Activated B cell treated with CpG ODN at 0.5 μM for 24 hours (primary cell): ENCODE measurements around the gene COL1A1. TPM values are rescaled to one million over a fixed set of nuclear protein-coding genes. Genes with fewer than 3 reads are reported as not detected.

Experiments used
- ATAC-seq: fragments of 200-7000 bp; cut with Tn5 transposase; one replicate; pipeline ENCODE4 v1.10.0; 2021; ENCODE audit warnings: low read depth, mild to moderate bottlenecking, moderate library complexity
- CTCF ChIA-PET: fragments of 350-600 bp; sonication (Branson Sonifier 250); formaldehyde crosslinking; loops from one replicate; lab custom pipeline; 2021; ENCODE audit warnings: antibody characterized with exemption; lab: Charles Lee
- POLR2A ChIA-PET: fragments of 350-600 bp; sonication (Branson Sonifier 250); formaldehyde crosslinking; loops from one replicate; lab custom pipeline; 2021; ENCODE audit warnings: antibody characterized with exemption; lab: Charles Lee
- DNase-seq: peaks from one replicate; pipeline ENCODE4 v3.0.0; 2022
- H3K27ac Mint-ChIP-seq: one replicate; pipeline ENCODE4 v1.8.0; 2020; ENCODE audit warnings: mixed read lengths
- H3K27me3 Mint-ChIP-seq: one replicate; pipeline ENCODE4 v1.8.0; 2021; ENCODE audit warnings: mixed read lengths
- H3K36me3 Mint-ChIP-seq: one replicate; pipeline ENCODE4 v1.8.0; 2021; ENCODE audit warnings: low read depth, mixed read lengths
- H3K4me1 Mint-ChIP-seq: one replicate; pipeline ENCODE4 v1.8.0; 2021; ENCODE audit warnings: mixed read lengths
- H3K4me3 Mint-ChIP-seq: one replicate; pipeline ENCODE4 v1.8.0; 2020; ENCODE audit warnings: mild to moderate bottlenecking, mixed read lengths
- H3K9me3 Mint-ChIP-seq: one replicate; pipeline ENCODE4 v1.8.0; 2020; ENCODE audit warnings: mixed read lengths
- intact Hi-C: fragments of 100-400 bp; cut with micrococcal nuclease; formaldehyde crosslinking; loops from one replicate; pipeline ENCODE4 v1.15.1; 2024
- total RNA-seq: library from RNA; stranded (reverse); gene quantifications from 2 replicates; pipeline ENCODE4 v1.2.3, GENCODE V29; 2022
- TF ChIP-seq, protein P1 (sequence below): fragments of 200-600 bp; IDR thresholded peaks from one replicate; pipeline ENCODE4 v1.8.0; 2022; ENCODE audit warnings: antibody characterized with exemption, mild to moderate bottlenecking

COL1A1 gene
- total RNA-seq, 1 donor from 2014 or later, result 9.2 TPM

DNA sequence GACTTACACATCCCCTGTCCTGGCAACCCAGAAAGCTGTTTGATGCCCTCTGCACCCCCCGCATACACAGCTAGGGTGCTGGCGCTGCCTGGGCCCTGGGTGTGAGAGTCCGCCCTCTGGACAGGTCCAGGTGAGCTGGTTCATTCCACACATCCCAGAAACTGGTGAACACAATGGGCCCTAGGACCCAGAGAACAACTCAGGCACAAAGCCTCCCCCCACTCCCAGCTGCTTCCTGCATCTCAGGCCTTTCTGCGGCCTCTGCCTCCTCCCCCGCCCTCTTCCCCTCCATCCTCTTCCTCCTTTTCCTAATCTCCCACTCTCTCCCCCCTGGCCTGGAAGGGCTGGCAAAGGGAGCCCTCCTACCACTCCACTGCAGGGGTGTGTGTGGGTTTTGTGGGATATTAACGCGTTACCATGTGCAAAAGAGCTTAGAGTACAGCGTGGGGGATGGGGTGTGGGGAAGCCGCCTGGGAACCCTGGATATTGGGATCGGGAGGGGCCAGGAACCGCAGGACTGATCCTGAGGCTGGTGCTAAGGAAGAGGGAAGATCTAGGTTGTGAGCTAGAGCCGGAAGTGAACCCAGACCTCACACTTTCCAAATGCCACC, 49.4 kb downstream of the COL1A1 start:
- H3K27ac Mint-ChIP-seq, result peak overlapping the region; percentile 91
- H3K4me1 Mint-ChIP-seq, result peaks cover 27% of the 10 kb centered on the region
- ChIA-PET CTCF (interaction anchor here (0.6 to 7.2 kb wide), 10 partner anchors 9 to 302 kb away, joined by 3 to 64 read pairs (median 6); no protein-coding TSS in a partner anchor), POLR2A (interaction anchor here (0.5 to 7.1 kb wide), 13 partner anchors 9 to 58 kb away, joined by 3 to 82 read pairs (median 6); partner anchors contain the start of gene SAMD14)
- ATAC-seq (no peak), DNase-seq (peak; percentile 56)
- H3K4me3 Mint-ChIP-seq, result peak overlapping the region; percentile 93
- H3K27me3 Mint-ChIP-seq, result no peaks in the 10 kb centered on the region
- peaks cover 29% of the 10 kb centered on the region for H3K36me3 Mint-ChIP-seq
- H3K9me3 Mint-ChIP-seq, result no peaks in the 10 kb centered on the region
- TF ChIP-seq, protein P1, sequence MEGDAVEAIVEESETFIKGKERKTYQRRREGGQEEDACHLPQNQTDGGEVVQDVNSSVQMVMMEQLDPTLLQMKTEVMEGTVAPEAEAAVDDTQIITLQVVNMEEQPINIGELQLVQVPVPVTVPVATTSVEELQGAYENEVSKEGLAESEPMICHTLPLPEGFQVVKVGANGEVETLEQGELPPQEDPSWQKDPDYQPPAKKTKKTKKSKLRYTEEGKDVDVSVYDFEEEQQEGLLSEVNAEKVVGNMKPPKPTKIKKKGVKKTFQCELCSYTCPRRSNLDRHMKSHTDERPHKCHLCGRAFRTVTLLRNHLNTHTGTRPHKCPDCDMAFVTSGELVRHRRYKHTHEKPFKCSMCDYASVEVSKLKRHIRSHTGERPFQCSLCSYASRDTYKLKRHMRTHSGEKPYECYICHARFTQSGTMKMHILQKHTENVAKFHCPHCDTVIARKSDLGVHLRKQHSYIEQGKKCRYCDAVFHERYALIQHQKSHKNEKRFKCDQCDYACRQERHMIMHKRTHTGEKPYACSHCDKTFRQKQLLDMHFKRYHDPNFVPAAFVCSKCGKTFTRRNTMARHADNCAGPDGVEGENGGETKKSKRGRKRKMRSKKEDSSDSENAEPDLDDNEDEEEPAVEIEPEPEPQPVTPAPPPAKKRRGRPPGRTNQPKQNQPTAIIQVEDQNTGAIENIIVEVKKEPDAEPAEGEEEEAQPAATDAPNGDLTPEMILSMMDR, result no peak
- intact Hi-C loops, result loop anchor here (1.0 kb wide), 1 partner anchor 57 kb away; the partner anchor contains the start of gene PDK2

DNA sequence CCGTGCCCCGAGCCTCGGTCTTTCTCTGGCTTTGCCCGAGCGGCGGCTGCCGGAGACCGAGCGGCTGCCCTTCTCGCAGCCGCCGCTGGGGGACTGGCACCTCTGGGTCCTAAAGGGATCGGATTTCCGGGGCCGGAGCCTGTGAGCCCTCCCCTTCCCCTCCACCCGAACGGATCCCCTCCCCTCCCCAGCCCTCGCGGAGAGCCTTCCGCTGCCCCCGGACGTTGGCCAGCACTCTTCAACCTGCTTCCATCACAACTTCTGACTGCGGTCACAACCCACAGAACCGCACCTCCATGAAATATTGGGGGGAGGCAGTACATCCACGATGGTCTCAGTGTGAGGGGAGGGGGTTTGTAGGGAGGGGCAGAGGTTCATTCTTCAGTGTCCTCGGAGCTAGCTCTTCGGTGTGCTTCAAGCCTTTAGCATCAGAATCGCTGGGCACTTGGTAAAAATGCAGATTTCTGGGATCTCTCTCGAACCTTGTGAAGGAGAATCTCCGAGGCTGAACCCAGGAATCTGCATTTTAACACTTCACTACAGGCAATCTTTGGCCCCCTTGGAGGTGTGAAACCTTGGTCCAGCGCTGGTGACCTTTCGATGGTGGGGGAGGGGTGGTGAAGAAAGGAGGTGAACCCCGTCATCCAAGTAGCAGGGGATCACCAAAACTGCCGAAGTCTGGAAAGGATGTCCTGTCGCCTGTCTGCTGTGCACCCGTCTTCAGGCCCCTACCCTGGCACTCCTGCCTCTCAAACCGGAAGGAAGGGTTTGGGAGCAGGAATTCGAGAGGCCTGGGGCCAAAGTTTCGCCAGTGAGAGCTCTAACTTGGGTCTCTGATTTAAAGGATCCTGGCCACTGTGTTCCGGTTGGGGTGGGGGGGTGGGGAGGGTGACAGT, 50.1 kb downstream of the COL1A1 start:
- DNase-seq (peak; percentile 80), ATAC-seq (peak; percentile 40)
- no peaks in the 10 kb centered on the region for H3K27me3 Mint-ChIP-seq
- peak overlapping the region; percentile 91 for H3K27ac Mint-ChIP-seq
- TF ChIP-seq, protein P1, result no peak
- peak overlapping the region; percentile 93 for H3K4me3 Mint-ChIP-seq
- peaks cover 36% of the 10 kb centered on the region for H3K36me3 Mint-ChIP-seq
- intact Hi-C loops, result loop anchor here (1.0 kb wide), 1 partner anchor 56 kb away; the partner anchor contains the start of gene PDK2
- peaks cover 34% of the 10 kb centered on the region for H3K4me1 Mint-ChIP-seq
- ChIA-PET CTCF (interaction anchor here (0.6 to 7.2 kb wide), 9 partner anchors 10 to 301 kb away, joined by 3 to 64 read pairs (median 5); no protein-coding TSS in a partner anchor), POLR2A (interaction anchor here (0.6 to 7.1 kb wide), 18 partner anchors 8 to 716 kb away, joined by 3 to 82 read pairs (median 6); partner anchors contain the start of genes LUC7L3 and SAMD14)
- no peaks in the 10 kb centered on the region for H3K9me3 Mint-ChIP-seq

DNA sequence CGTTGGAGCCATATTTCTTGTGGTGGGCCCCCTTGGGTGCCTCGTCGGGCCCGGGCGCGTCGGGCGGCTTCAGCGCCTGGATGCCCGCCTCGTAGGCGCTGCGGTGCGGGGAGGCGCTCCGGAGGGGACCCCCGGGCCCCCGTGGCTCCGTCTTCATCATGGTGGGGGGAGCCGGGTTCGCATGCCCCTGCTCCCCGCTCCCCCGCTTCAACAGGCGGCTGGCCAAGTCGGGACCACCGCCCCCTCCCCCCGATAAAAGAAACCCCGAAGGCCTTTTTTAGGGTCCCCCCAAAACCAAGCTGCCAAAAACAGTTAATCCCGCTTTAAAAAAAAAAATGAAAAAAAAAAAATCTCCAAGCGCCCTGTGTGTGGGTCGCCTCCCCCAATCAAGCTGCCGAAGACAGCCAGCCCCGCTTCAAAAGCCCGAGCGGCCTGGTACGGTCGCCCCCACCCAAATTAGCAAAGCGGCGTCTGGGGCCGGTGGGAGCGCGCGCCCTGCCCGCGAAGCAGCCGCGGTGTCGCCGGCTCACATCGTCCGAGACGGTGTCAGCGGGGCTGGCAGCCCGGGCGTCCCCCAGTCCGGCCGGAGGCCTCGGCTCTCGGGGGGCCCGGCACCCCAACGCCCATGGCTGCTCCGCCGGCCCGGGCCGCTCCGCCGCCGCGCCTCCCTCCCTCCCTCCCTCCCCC, 50.9 kb downstream of the COL1A1 start, which contains the start of gene PPP1R9B:
TSS of gene PPP1R9B (minus strand) at position 324 of the 687 bp plus-strand sequence. CDS start at position 160, 164 bp downstream.
- intact Hi-C loops, result loop anchor here (1.0 kb wide), 1 partner anchor 55 kb away; the partner anchor contains the start of gene PDK2
- Mint-ChIP-seq H3K4me1 (peaks cover 42% of the 10 kb centered on the region), H3K36me3 (peaks cover 42% of the 10 kb centered on the region), H3K4me3 (peak within 1 kb of the TSS; percentile 100), H3K27ac (peak within 1 kb of the TSS; percentile 91), H3K9me3 (no peaks in the 10 kb centered on the region), H3K27me3 (no peaks in the 10 kb centered on the region)
- ChIA-PET CTCF (interaction anchor here (1.1 to 7.2 kb wide), 4 partner anchors 11 to 56 kb away, joined by 4 to 64 read pairs (median 6); no protein-coding TSS in a partner anchor), POLR2A (interaction anchor here (0.6 to 7.1 kb wide), 11 partner anchors 11 to 717 kb away, joined by 3 to 82 read pairs (median 7); partner anchors contain the start of genes LUC7L3, PDK2 and SAMD14)
- DNase-seq (no peak), ATAC-seq (no peak)
- TF ChIP-seq, protein P1, result no peak

GRCh38 chr17:50149417-50150353, 51.7 kb downstream of the COL1A1 start:
- Mint-ChIP-seq H3K4me1 (peaks cover 45% of the 10 kb centered on the region), H3K27me3 (no peaks in the 10 kb centered on the region), H3K4me3 (peak overlapping the region; percentile 100), H3K9me3 (no peaks in the 10 kb centered on the region), H3K27ac (peak overlapping the region; percentile 96), H3K36me3 (peaks cover 50% of the 10 kb centered on the region)
- peak; percentile 56 for DNase-seq
- TF ChIP-seq, protein P1, result no peak
- ChIA-PET CTCF (interaction anchor here (0.7 to 7.2 kb wide), 6 partner anchors 9 to 55 kb away, joined by 3 to 64 read pairs (median 4); no protein-coding TSS in a partner anchor), POLR2A (interaction anchor here (0.6 to 7.1 kb wide), 9 partner anchors 10 to 409 kb away, joined by 4 to 82 read pairs (median 19); partner anchors contain the start of genes PDK2 and SAMD14)
- intact Hi-C loops, result loop anchor here (2.0 to 10.0 kb wide), 2 partner anchors 49 to 385 kb away; partner anchors contain the start of gene FAM117A
- ATAC-seq, result no peak
